Measurements from ENCODE around the gene SLC35F3. TPM values are rescaled to one million over a fixed set of nuclear protein-coding genes. Genes with fewer than 3 reads are reported as not detected.

SLC35F3 gene
- polyA plus RNA-seq, 1 experiment = 0.06 TPM

DNA sequence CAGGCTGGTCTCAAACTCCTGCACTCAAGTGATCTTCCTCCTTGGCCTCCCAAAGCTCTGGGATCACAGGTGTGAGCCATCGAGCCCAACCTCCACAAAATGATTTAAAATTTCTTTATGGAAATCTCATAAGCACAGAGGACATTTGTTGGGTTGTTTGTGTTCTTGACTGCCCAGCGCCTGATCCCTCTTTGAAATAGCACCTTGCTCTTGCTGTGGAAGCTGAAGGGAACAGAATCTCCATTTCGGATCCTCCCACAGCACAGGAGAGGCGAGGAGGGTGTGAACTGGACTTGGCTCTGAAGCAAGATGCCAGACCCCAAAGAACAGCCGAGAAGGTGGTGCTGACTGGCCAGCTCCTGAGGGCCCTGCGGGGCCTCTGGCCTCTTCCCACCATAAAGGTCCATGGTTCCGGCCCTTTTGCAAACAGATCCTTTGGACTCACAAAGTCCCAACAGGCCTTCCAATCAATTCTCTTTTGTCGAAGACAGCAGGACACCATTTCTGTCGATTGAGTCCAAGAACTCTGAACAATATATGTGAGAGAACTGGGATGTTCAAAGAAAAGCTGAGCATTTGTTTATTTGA lies 423.2 kb downstream of the SLC35F3 start:
- H3K4me3 ChIP-seq (ENCODE audit: low read depth, low read length) = no peak overlapping the region
- H3K27me3 ChIP-seq (ENCODE audit: control insufficient read depth, insufficient read depth, low read length) = peaks cover 4% of the 10 kb centered on the region
- H3K36me3 ChIP-seq (ENCODE audit: control insufficient read depth, insufficient read depth, low read length) = no peaks in the 10 kb centered on the region
- TF ChIP-seq, protein P1, sequence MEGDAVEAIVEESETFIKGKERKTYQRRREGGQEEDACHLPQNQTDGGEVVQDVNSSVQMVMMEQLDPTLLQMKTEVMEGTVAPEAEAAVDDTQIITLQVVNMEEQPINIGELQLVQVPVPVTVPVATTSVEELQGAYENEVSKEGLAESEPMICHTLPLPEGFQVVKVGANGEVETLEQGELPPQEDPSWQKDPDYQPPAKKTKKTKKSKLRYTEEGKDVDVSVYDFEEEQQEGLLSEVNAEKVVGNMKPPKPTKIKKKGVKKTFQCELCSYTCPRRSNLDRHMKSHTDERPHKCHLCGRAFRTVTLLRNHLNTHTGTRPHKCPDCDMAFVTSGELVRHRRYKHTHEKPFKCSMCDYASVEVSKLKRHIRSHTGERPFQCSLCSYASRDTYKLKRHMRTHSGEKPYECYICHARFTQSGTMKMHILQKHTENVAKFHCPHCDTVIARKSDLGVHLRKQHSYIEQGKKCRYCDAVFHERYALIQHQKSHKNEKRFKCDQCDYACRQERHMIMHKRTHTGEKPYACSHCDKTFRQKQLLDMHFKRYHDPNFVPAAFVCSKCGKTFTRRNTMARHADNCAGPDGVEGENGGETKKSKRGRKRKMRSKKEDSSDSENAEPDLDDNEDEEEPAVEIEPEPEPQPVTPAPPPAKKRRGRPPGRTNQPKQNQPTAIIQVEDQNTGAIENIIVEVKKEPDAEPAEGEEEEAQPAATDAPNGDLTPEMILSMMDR (IDR thresholded peaks at IDR 0.05; ENCODE audit: insufficient read depth, low read depth, low read length) = no peak
- ChIA-PET CTCF (interaction anchor here (0.6 to 3.0 kb wide), 8 partner anchors 8 to 907 kb away, joined by 3 to 18 read pairs (median 7); no protein-coding TSS in a partner anchor), POLR2A (no interaction called here)
- no peak for DNase-seq (ENCODE audit: low read depth)

DNA sequence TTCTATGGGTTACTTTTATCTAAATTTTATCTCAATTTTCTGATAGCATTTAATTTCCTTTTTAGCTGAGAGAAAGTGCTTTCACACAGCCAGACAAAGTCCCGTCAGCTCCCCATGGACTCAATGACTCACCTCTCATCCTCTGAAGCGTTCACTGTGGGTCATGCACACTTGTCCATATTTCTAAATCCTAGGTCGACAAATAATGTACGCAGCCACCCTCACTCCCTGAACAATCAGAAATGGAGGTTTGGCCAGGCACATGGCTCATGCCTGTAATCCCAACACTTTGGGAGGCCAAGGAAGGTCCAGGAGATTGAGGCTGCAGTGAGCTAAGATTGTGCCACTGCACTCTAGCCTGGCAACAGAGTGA lies 426.4 kb downstream of the SLC35F3 start:
- no peaks in the 10 kb centered on the region for H3K27me3 ChIP-seq (ENCODE audit: control insufficient read depth, insufficient read depth, low read length)
- ChIA-PET CTCF (interaction anchor here (0.9 to 1.8 kb wide), 3 partner anchors 9 to 216 kb away, joined by 3 to 6 read pairs (median 3); no protein-coding TSS in a partner anchor), POLR2A (no interaction called here)
- DNase-seq (ENCODE audit: low read depth) = no peak
- no peaks in the 10 kb centered on the region for H3K36me3 ChIP-seq (ENCODE audit: control insufficient read depth, insufficient read depth, low read length)
- TF ChIP-seq, protein P1 (IDR thresholded peaks at IDR 0.05; ENCODE audit: insufficient read depth, low read depth, low read length) = no peak
- H3K4me3 ChIP-seq (ENCODE audit: low read depth, low read length) = no peak overlapping the region

DNA sequence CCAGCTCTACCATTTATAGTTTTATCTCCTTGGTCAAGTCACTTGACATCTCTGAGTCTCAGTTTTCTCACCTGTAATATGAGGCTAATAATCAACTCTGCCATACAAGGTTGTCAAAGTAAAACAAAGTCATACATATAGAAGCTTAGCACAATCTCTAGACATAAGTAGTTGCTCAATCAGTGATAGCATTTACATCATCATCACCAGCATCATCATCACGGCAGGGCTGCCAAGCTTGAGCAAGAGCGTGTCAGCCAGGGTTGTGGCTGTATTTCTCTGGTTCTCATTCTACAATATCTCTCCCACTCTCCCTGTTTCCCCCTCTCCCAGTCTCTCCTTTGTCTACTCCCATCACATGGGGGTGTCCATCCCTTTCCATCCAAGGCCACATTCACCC lies 427.0 kb downstream of the SLC35F3 start:
- no peak overlapping the region for H3K4me3 ChIP-seq (ENCODE audit: low read depth, low read length)
- ChIA-PET CTCF (interaction anchor here (0.8 to 1.1 kb wide), 3 partner anchors 8 to 33 kb away, joined by 3 read pairs; no protein-coding TSS in a partner anchor), POLR2A (no interaction called here)
- no peak for DNase-seq (ENCODE audit: low read depth)
- H3K36me3 ChIP-seq (ENCODE audit: control insufficient read depth, insufficient read depth, low read length) = no peaks in the 10 kb centered on the region
- TF ChIP-seq, protein P1 (IDR thresholded peaks at IDR 0.05; ENCODE audit: insufficient read depth, low read depth, low read length) = no peak
- no peaks in the 10 kb centered on the region for H3K27me3 ChIP-seq (ENCODE audit: control insufficient read depth, insufficient read depth, low read length)

DNA sequence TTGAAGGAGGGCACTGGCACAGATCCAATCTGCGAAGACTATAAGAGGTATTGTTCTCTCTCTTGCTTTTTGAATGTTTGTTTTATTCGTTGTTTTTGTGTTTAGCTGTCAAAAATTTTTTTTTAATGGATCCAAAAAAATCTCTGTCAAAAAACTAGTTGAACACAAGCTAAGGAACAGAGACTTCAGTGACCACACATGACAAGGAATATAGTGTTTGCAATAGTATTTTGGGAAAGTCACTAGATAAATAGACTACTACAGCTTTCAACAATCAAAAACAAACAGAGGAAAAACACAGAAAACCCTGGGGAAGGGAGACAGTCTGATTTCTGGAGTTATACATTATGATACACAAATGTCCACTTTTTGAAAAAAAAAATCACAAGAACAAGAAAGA lies 431.9 kb downstream of the SLC35F3 start:
- DNase-seq (ENCODE audit: low read depth) = no peak
- H3K36me3 ChIP-seq (ENCODE audit: control insufficient read depth, insufficient read depth, low read length) = no peaks in the 10 kb centered on the region
- TF ChIP-seq, protein P1 (IDR thresholded peaks at IDR 0.05; ENCODE audit: insufficient read depth, low read depth, low read length) = no peak
- H3K4me3 ChIP-seq (ENCODE audit: low read depth, low read length) = no peak overlapping the region
- ChIA-PET POLR2A (no interaction called here), CTCF (no interaction called here)
- H3K27me3 ChIP-seq (ENCODE audit: control insufficient read depth, insufficient read depth, low read length) = no peaks in the 10 kb centered on the region

DNA sequence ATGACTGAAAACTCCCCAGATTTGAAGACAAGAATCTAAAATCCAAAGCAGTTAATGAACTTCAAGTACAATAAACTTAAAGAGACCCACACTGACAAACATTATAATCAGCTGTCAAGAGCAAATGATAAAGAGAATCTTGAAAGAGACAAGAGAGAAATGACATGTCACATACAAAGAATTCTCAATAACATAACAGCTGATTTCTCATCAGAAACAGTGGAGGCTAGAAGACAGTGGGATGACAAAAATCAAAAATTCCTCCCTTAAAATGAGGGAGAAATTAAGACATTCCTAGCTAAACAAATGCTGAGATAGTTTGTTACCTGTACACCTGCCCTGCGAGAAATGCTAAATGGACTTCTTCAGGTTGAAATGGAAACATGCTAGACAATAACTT lies 432.8 kb downstream of the SLC35F3 start:
- H3K4me3 ChIP-seq (ENCODE audit: low read depth, low read length) = no peak overlapping the region
- H3K27me3 ChIP-seq (ENCODE audit: control insufficient read depth, insufficient read depth, low read length) = no peaks in the 10 kb centered on the region
- TF ChIP-seq, protein P1 (IDR thresholded peaks at IDR 0.05; ENCODE audit: insufficient read depth, low read depth, low read length) = no peak
- H3K36me3 ChIP-seq (ENCODE audit: control insufficient read depth, insufficient read depth, low read length) = no peaks in the 10 kb centered on the region
- DNase-seq (ENCODE audit: low read depth) = no peak
- ChIA-PET POLR2A (no interaction called here), CTCF (no interaction called here)

Measured in BJ (cell line).